HCT116 (cell line): ENCODE measurements around the gene TOX2. TPM values are rescaled to one million over a fixed set of nuclear protein-coding genes. Genes with fewer than 3 reads are reported as not detected.

Source experiments
- ATAC-seq: fragments of 200-7000 bp; cut with Tn5 transposase; 2 replicates; pipeline ENCODE4 v1.9.1; 2020; ENCODE audit warnings: mild to moderate bottlenecking, moderate library complexity
- BruUV-seq: library from RNA; stranded (reverse); fragments of 400-500 nt; replicated peaks from 2 replicates; lab custom pipeline; 2021; lab: Mats Ljungman, UMichigan
- CTCF ChIA-PET: fragments of 300-600 bp; sonication (Branson Sonifier 250); formaldehyde crosslinking; loops from one replicate; lab custom pipeline; 2021; ENCODE audit warnings: antibody characterized with exemption; lab: Charles Lee
- POLR2A ChIA-PET: fragments of 300-600, 350-600 bp; sonication (Branson Sonifier 250); formaldehyde crosslinking; loops from one replicate; lab custom pipeline; 2021; ENCODE audit warnings: antibody characterized with exemption; lab: Charles Lee
- RAD21 ChIA-PET, 2 experiments: fragments of 300-600 bp; sonication (Branson Sonifier 250); formaldehyde crosslinking; loops; one replicate each; lab custom pipeline; 2023; ENCODE audit warnings: low total read pairs in 2 of 2; ENCODE audit not compliant: uncharacterized antibody in 2 of 2, unreplicated experiment in 2 of 2, low non-redundant PET in 1 of 2; lab: Charles Lee
- DNase-seq: peaks from one replicate; pipeline ENCODE4 v3.0.0-alpha.2; 2010; ENCODE audit warnings: low read depth, low spot score
- H2AFZ ChIP-seq: fragments of 200-600 bp; shearing (Covaris generic), sonication (generic); 2 replicates; pipeline ENCODE4 v1.6.1; 2017; ENCODE audit warnings: low read depth, mixed run types, mixed read lengths, antibody characterized with exemption, low read length; ENCODE audit not compliant: poor library complexity, severe bottlenecking
- H3K27ac ChIP-seq: 2 replicates; pipeline ENCODE4 v1.5.1; 2012; ENCODE audit warnings: low read depth, low read length
- H3K27me3 ChIP-seq: fragments of 200-600 bp; sonication (generic); 2 replicates; pipeline ENCODE4 v1.6.1; 2016; ENCODE audit warnings: mixed run types, low read length, mixed read lengths; ENCODE audit not compliant: insufficient read depth
- H3K36me3 ChIP-seq, 2 experiments: fragments of 200-500 bp in 1 of 2; fragments of 200-600 bp in 1 of 2; sonication (Bioruptor generic) in 1 of 2; sonication (generic) in 1 of 2; 2 replicates each; pipeline versions ENCODE4 v1.5.1 to v1.6.1; 2014 to 2016; ENCODE audit warnings: low read length in 2 of 2, inconsistent platforms in 1 of 2, mixed read lengths in 1 of 2, mixed run types in 1 of 2; ENCODE audit not compliant: insufficient read depth in 2 of 2, control insufficient read depth in 1 of 2
- H3K4me1 ChIP-seq, 2 experiments: fragments of 200-600 bp in 1 of 2; sonication (generic) in 1 of 2; 2 replicates each; pipeline versions ENCODE4 v1.5.1 to v1.6.1; 2012 to 2017; ENCODE audit warnings: low read length in 2 of 2, inconsistent platforms in 1 of 2, mild to moderate bottlenecking in 1 of 2, mixed read lengths in 1 of 2, mixed run types in 1 of 2, moderate library complexity in 1 of 2; ENCODE audit not compliant: insufficient read depth in 2 of 2, control insufficient read depth in 1 of 2
- H3K4me2 ChIP-seq: fragments of 200-600 bp; sonication (generic); 2 replicates; pipeline ENCODE4 v1.6.1; 2017; ENCODE audit warnings: mixed run types, low read length, mixed read lengths
- H3K4me3 ChIP-seq, 2 experiments: fragments of 200-600 bp in 1 of 2; sonication (generic) in 1 of 2; replicated peaks in 1 of 2; 2 replicates each; pipeline ENCODE4 v1.5.1; 2011 to 2016; ENCODE audit warnings: low read length in 2 of 2, control low read depth in 1 of 2, low read depth in 1 of 2, mild to moderate bottlenecking in 1 of 2, mixed read lengths in 1 of 2, mixed run types in 1 of 2
- H3K79me2 ChIP-seq: fragments of 200-600 bp; sonication (generic); 2 replicates; pipeline ENCODE4 v1.6.1; 2017; ENCODE audit warnings: mild to moderate bottlenecking, mixed run types, low read length, moderate library complexity, mixed read lengths; ENCODE audit not compliant: insufficient read depth
- H3K9ac ChIP-seq: fragments of 200-600 bp; sonication (generic); 2 replicates; pipeline ENCODE4 v1.6.1; 2016; ENCODE audit warnings: low read length, mixed read lengths
- H3K9me2 ChIP-seq: fragments of 200-600 bp; sonication (generic), shearing (Covaris generic); 2 replicates; pipeline ENCODE4 v1.6.1; 2017; ENCODE audit warnings: mixed run types, mild to moderate bottlenecking, moderate library complexity; ENCODE audit not compliant: insufficient read depth
- H3K9me3 ChIP-seq, 2 experiments: fragments of 200-500 bp in 1 of 2; fragments of 200-600 bp in 1 of 2; sonication (Bioruptor generic) in 1 of 2; sonication (generic) in 1 of 2; 2 replicates each; pipeline ENCODE4 v1.6.1; 2014 to 2017; ENCODE audit warnings: low read length in 2 of 2, mixed read lengths in 2 of 2, inconsistent platforms in 1 of 2, low read depth in 1 of 2, mild to moderate bottlenecking in 1 of 2, mixed run types in 1 of 2, moderate library complexity in 1 of 2; ENCODE audit not compliant: control insufficient read depth in 1 of 2, insufficient read depth in 1 of 2
- H4K20me1 ChIP-seq: fragments of 200-600 bp; sonication (generic), shearing (Covaris generic); 2 replicates; pipeline ENCODE4 v1.6.1; 2017; ENCODE audit warnings: mixed run types, mild to moderate bottlenecking, moderate library complexity; ENCODE audit not compliant: insufficient read depth
- CBX3 ChIP-seq: IDR thresholded peaks from 2 replicates; pipeline ENCODE4 v1.6.1; 2012; ENCODE audit warnings: low read depth
- CEBPB ChIP-seq: IDR thresholded peaks from 2 replicates; pipeline ENCODE4 v1.6.1; 2012; ENCODE audit warnings: low read depth
- CTCF ChIP-seq, 3 experiments: fragments of 200-600 bp in 1 of 3; sonication (generic) in 1 of 3; IDR thresholded peaks in 2 of 3; conservative IDR thresholded peaks in 1 of 3; 2 replicates each; pipeline ENCODE4 v1.5.1; 2012 to 2017; ENCODE audit warnings: low read depth in 2 of 3, low read length in 2 of 3, antibody characterized with exemption in 1 of 3, borderline replicate concordance in 1 of 3, control low read depth in 1 of 3, mild to moderate bottlenecking in 1 of 3, mixed read lengths in 1 of 3, mixed run types in 1 of 3, moderate library complexity in 1 of 3; ENCODE audit not compliant: insufficient read depth in 1 of 3
- ELF1 ChIP-seq: IDR thresholded peaks from 2 replicates; pipeline ENCODE4 v1.6.1; 2012; ENCODE audit warnings: low read depth, borderline replicate concordance
- POLR2AphosphoS5 ChIP-seq: IDR thresholded peaks from 2 replicates; pipeline ENCODE4 v1.6.1; 2011; ENCODE audit warnings: mild to moderate bottlenecking, low read depth, low read length, moderate library complexity
- SIN3A ChIP-seq: IDR thresholded peaks from 2 replicates; pipeline ENCODE4 v1.6.1; 2012; ENCODE audit warnings: low read depth
- SP1 ChIP-seq: IDR thresholded peaks from 2 replicates; pipeline ENCODE4 v1.6.1; 2012; ENCODE audit warnings: low read depth
- SRF ChIP-seq: IDR thresholded peaks from 2 replicates; pipeline ENCODE4 v1.6.1; 2012; ENCODE audit warnings: low read depth
- ZNF274 ChIP-seq: fragments of 200-500 bp; sonication (Bioruptor generic); IDR thresholded peaks from 2 replicates; pipeline ENCODE4 v1.6.1; 2014; ENCODE audit warnings: mild to moderate bottlenecking, low read depth, low read length, inconsistent platforms
- intact Hi-C: fragments of 100-400 bp; cut with micrococcal nuclease; formaldehyde crosslinking; loops from 2 replicates; pipeline ENCODE4 v1.10.0; 2022
- total RNA-seq: library from RNA; stranded (reverse); gene quantifications from one replicate; pipeline ENCODE4 v1.2.1, GENCODE V29; 2021; ENCODE audit not compliant: unreplicated experiment
- TF ChIP-seq, protein P1 (sequence below): IDR thresholded peaks from 2 replicates; pipeline ENCODE4 v1.6.1; 2012

TOX2 gene
- total RNA-seq, 1 experiment from 2014 or later = 39.6 TPM

- TF ChIP-seq POLR2AphosphoS5 = no peak
Measured at GRCh38 chr20:44051661-44052000, 137.0 kb downstream of the TOX2 start (continued).

- ChIA-PET POLR2A (no interaction called here), CTCF (no interaction called here), RAD21 (no interaction called here)
- Histone ChIP-seq H3K27ac (no peak overlapping the region), H3K9me2 (no peaks in the 10 kb centered on the region), H3K36me3 (no peaks in the 10 kb centered on the region; a peak in 1 of 4 replicates), H3K4me3 (no peak overlapping the region), H3K4me1 (no peaks in the 10 kb centered on the region), H3K9me3 (no peaks in the 10 kb centered on the region), H2AFZ (no peak overlapping the region), H4K20me1 (no peaks in the 10 kb centered on the region), H3K4me2 (no peak overlapping the region), H3K79me2 (no peaks in the 10 kb centered on the region), H3K27me3 (no peaks in the 10 kb centered on the region), H3K9ac (no peak overlapping the region)
- no TSS peak for BruUV-seq
- TF ChIP-seq ZNF274 (no peak), ELF1 (no peak), SIN3A (no peak), SP1 (no peak)
- TF ChIP-seq, protein P1, sequence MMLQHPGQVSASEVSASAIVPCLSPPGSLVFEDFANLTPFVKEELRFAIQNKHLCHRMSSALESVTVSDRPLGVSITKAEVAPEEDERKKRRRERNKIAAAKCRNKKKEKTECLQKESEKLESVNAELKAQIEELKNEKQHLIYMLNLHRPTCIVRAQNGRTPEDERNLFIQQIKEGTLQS = no peak
- no peak for ATAC-seq
- intact Hi-C loops = no loop called here
- DNase-seq = no peak
Measured at GRCh38 chr20:44052166-44052565, 137.5 kb downstream of the TOX2 start.

- TF ChIP-seq CEBPB (no peak), CBX3 (no peak), CTCF (IDR thresholded peaks at IDR 0.05 in 2 of 3, conservative IDR thresholded peaks at IDR 0.05 in 1 of 3; ENCODE audit: borderline replicate concordance in 1 of 3, insufficient read depth in 1 of 3, low read depth in 2 of 3, low read length in 2 of 3) (no peak), SRF (no peak)
- no peaks in the 10 kb centered on the region for H3K27me3 ChIP-seq
- no peaks in the 10 kb centered on the region; a peak in 1 of 4 replicates for H3K36me3 ChIP-seq
- H3K4me1 ChIP-seq = no peaks in the 10 kb centered on the region
- DNase-seq (no peak), ATAC-seq (no peak)
- no peaks in the 10 kb centered on the region for H3K79me2 ChIP-seq
- no peaks in the 10 kb centered on the region for H3K9me3 ChIP-seq
- no TSS peak for BruUV-seq
- ChIA-PET POLR2A (no interaction called here), RAD21 (no interaction called here), CTCF (no interaction called here)
- H4K20me1 ChIP-seq = no peaks in the 10 kb centered on the region
- H3K9ac ChIP-seq = no peak overlapping the region
- no peaks in the 10 kb centered on the region for H3K9me2 ChIP-seq
- no peak overlapping the region for H3K27ac ChIP-seq
- H3K4me3 ChIP-seq = no peak overlapping the region
- intact Hi-C loops = no loop called here
- H2AFZ ChIP-seq = no peak overlapping the region
- H3K4me2 ChIP-seq = no peak overlapping the region
Measured at GRCh38 chr20:44053046-44053445, 138.4 kb downstream of the TOX2 start.
